Measurements from ENCODE around the gene CHD9.
A peak's percentile ranks its signal among the peaks of the same experiment; 100 is the strongest.

Gene CHD9

GRCh38 chr16:53094013-53094630, 39.3 kb downstream of the CHD9 start:
- TF ChIP-seq POLR2AphosphoS5 (IDR thresholded peaks at IDR 0.05; ENCODE audit: low read depth, low read length) (no peak), REST (IDR thresholded peaks at IDR 0.05; ENCODE audit: insufficient read depth in 1 of 2, low read depth in 2 of 2, low read length in 2 of 2) (no peak), FOXP2 (optimal IDR thresholded peaks at IDR 0.05; ENCODE audit: borderline replicate concordance, extremely low read depth, extremely low read length, insufficient read depth) (no peak), TAF1 (IDR thresholded peaks at IDR 0.05; ENCODE audit: borderline replicate concordance, insufficient read depth, low read length) (no peak)

DNA sequence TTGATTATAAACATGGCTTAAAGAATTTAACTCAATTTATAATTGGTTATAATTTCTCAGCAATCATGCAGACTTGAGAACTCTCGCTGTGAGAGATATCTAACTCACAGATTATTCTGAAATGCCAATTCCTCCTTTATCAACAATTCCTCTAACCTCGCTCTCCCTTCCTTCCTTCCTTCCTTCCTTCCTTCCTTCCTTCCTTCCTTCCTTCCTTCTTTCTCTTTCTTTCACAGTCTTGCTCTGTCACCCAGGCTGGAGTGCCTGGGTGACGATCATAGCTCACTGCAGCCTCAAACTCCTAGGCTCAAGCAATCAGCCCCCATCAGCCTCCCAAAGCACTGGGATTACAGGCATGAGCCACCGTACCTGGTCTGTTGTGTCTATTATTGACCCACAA, 42.4 kb downstream of the CHD9 start:
- no peak for TF ChIP-seq SIN3A (IDR thresholded peaks at IDR 0.05; ENCODE audit: borderline replicate concordance, insufficient read depth, low read length)
- no peak for TF ChIP-seq REST (IDR thresholded peaks at IDR 0.05; ENCODE audit: insufficient read depth in 1 of 2, low read depth in 2 of 2, low read length in 2 of 2)
- no peak for TF ChIP-seq POLR2AphosphoS5 (IDR thresholded peaks at IDR 0.05; ENCODE audit: low read depth, low read length)
- TF ChIP-seq FOXP2 (optimal IDR thresholded peaks at IDR 0.05; ENCODE audit: borderline replicate concordance, extremely low read depth, extremely low read length, insufficient read depth) = no peak
- no peak for TF ChIP-seq TAF1 (IDR thresholded peaks at IDR 0.05; ENCODE audit: borderline replicate concordance, insufficient read depth, low read length)

- TF ChIP-seq FOXP2 (optimal IDR thresholded peaks at IDR 0.05; ENCODE audit: borderline replicate concordance, extremely low read depth, extremely low read length, insufficient read depth) = peak; percentile 11
- peak; percentile 29; the same call in 1 of the 2 replicates for TF ChIP-seq TAF1 (IDR thresholded peaks at IDR 0.05; ENCODE audit: borderline replicate concordance, insufficient read depth, low read length)
- no peak for TF ChIP-seq POLR2AphosphoS5 (IDR thresholded peaks at IDR 0.05; ENCODE audit: low read depth, low read length)
- TF ChIP-seq SIN3A (IDR thresholded peaks at IDR 0.05; ENCODE audit: borderline replicate concordance, insufficient read depth, low read length) = peak; percentile 15; the same call in 1 of the 2 replicates
- TF ChIP-seq REST (IDR thresholded peaks at IDR 0.05; ENCODE audit: insufficient read depth in 1 of 2, low read depth in 2 of 2, low read length in 2 of 2) = no peak
Observed at GRCh38 chr16:53098526-53099317, 43.9 kb downstream of the CHD9 start.

DNA sequence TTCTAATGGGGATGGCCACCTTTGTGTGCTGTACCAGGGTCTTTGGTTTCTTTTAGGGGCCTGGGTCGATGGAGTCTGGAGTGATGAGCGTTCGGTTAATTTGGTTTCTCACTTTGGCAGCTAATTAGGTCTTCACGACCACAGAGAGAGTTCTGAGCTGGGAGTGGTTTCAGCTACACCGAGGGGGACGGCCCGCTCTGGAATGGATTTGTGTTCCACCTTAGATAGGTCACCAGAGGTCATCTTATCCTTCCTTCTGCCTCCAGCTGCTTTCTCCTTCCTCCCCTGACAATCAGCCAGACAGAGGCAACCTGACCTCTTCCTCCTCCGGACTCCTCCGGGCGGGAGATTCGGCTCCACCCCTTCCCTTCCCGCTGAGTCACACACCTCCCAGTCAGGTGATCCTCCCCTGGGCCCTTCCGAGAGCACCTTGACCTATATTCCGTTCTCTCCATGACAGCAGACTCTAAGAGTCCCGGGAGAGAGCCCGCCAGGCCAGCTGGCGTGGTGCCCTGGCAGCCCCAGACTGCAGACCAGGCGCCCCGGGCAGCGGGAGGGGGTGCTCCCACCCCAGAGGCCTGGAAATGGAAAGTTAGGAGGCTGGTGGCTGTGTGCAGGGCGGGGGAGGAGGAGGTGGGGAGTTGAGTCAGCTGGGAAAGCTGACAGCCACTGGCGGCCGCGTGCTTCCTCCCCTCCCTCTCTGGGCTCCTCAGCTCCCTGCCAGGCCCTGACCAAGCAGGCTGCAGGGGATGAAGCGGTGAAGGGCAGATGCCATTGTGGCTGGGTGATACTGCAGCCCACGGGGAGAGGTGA, 44.7 kb downstream of the CHD9 start:
- TF ChIP-seq REST (IDR thresholded peaks at IDR 0.05; ENCODE audit: insufficient read depth in 1 of 2, low read depth in 2 of 2, low read length in 2 of 2) (no peak), FOXP2 (optimal IDR thresholded peaks at IDR 0.05; ENCODE audit: borderline replicate concordance, extremely low read depth, extremely low read length, insufficient read depth) (peak; percentile 73), SIN3A (IDR thresholded peaks at IDR 0.05; ENCODE audit: borderline replicate concordance, insufficient read depth, low read length) (no peak; the same call in 1 of the 2 replicates)

Data from PFSK-1 (cell line).